ENCODE data around the gene USF2. TPM values are rescaled to one million over a fixed set of nuclear protein-coding genes. Genes with fewer than 3 reads are reported as not detected.

Gene USF2
- total RNA-seq, 1 donor from 2014 or later: 70.0 TPM

DNA sequence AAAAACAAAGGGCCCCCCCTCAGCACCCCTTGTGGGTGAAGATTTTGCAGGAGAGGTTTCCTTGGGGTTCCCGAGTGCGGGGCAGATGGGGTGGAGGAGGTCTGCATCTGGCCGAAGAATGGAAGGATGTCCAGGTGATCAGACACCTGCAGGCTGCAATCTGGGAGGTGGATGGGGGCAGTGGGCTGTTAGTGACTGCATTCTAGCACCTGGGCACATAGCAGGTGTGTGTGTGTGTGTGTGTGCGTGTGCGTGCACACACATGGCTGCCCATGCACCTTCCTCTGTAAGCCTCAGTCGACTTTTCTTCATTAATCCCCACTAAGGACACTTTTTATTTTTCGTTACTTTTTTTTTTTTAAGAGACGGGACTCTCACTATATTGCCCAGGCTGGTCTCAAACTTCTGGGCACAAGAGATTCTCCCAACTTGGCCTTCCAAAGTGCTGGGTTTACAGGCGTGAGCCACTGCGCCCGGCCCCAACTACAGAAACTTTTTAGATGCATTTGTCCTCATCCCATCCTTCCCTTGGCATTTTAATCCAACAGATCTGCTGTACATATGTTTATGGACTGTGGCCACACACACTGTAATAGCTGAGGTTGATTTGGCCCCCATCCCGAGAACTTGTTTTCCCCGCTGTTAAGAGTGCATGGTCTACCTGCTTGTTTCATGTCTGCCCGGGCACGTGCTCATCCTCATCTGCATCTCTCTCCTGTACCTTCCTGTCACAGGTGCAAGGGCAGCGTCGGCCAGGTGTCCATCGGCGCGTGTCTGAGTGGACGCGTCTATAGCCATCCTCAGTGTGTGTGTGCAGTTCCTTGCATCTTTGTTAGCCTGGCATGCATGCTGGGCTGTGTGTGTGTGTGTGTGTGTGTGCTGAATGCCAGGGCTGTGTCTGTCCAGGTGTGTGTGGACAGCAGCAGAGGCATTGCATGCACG is 23.9 kb downstream of the USF2 start:
- Histone ChIP-seq H3K4me2 (ENCODE audit: low read length) (no peak overlapping the region), H3K79me2 (ENCODE audit: insufficient read depth, low read length) (no peaks in the 10 kb centered on the region), H3K4me3 (ENCODE audit: insufficient read depth, low read depth, low read length) (no peak overlapping the region), H3K9ac (ENCODE audit: low read length) (no peak overlapping the region), H3K27me3 (ENCODE audit: insufficient read depth, low read length) (peaks cover 3% of the 10 kb centered on the region), H2AFZ (ENCODE audit: low read depth, low read length) (no peak overlapping the region), H3K27ac (ENCODE audit: low read depth, low read length) (no peak overlapping the region), H3K4me1 (ENCODE audit: insufficient read depth, low read length) (no peaks in the 10 kb centered on the region), H4K20me1 (ENCODE audit: insufficient read depth, low read length) (no peaks in the 10 kb centered on the region), H3K9me3 (ENCODE audit: insufficient read depth, low read depth, low read length) (peaks cover 5% of the 10 kb centered on the region), H3K36me3 (ENCODE audit: insufficient read depth, low read length) (no peaks in the 10 kb centered on the region)
- Mint-ChIP-seq H3K9me3 (ENCODE audit: unreplicated experiment) (no peaks in the 10 kb centered on the region), H3K4me3 (ENCODE audit: unreplicated experiment) (no peak overlapping the region), H3K36me3 (ENCODE audit: low read depth, unreplicated experiment) (no peaks in the 10 kb centered on the region), H3K4me1 (ENCODE audit: low read depth, unreplicated experiment) (no peaks in the 10 kb centered on the region), H3K27ac (ENCODE audit: unreplicated experiment) (no peak overlapping the region), H3K27me3 (ENCODE audit: low read depth, unreplicated experiment) (peaks cover 24% of the 10 kb centered on the region)
- FAIRE-seq (no peak), DNase-seq (ENCODE audit: low read depth) (no peak)
- no peak for TF ChIP-seq EZH2 (IDR thresholded peaks at IDR 0.05; ENCODE audit: insufficient read depth, low read length)
- TF ChIP-seq, protein P1, sequence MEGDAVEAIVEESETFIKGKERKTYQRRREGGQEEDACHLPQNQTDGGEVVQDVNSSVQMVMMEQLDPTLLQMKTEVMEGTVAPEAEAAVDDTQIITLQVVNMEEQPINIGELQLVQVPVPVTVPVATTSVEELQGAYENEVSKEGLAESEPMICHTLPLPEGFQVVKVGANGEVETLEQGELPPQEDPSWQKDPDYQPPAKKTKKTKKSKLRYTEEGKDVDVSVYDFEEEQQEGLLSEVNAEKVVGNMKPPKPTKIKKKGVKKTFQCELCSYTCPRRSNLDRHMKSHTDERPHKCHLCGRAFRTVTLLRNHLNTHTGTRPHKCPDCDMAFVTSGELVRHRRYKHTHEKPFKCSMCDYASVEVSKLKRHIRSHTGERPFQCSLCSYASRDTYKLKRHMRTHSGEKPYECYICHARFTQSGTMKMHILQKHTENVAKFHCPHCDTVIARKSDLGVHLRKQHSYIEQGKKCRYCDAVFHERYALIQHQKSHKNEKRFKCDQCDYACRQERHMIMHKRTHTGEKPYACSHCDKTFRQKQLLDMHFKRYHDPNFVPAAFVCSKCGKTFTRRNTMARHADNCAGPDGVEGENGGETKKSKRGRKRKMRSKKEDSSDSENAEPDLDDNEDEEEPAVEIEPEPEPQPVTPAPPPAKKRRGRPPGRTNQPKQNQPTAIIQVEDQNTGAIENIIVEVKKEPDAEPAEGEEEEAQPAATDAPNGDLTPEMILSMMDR (IDR thresholded peaks at IDR 0.05; ENCODE audit: insufficient read depth, low read depth, low read length): no peak

DNA sequence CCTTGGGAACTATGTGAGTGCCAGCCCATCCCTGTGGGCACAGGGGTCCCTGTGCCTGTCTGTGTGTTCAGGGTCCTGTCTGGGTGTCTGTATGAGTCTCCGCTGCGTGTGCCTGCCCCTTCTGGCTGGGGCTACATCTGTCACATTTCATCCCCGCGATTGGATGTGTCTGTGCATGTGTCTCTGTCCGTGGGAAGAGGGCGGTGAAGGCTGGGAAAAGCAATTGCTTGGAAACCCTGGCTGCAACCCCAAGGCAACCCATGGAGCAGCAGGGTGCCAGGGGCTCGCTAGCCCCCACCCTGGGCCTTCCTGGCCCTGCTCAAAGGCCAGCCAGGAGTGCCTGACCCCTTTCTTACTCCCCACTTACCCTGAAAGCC is 24.6 kb downstream of the USF2 start:
- H3K79me2 ChIP-seq (ENCODE audit: insufficient read depth, low read length): no peaks in the 10 kb centered on the region
- no peak overlapping the region for H3K4me2 ChIP-seq (ENCODE audit: low read length)
- no peaks in the 10 kb centered on the region for H3K4me1 ChIP-seq (ENCODE audit: insufficient read depth, low read length)
- FAIRE-seq (no peak), DNase-seq (ENCODE audit: low read depth) (no peak)
- Mint-ChIP-seq H3K36me3 (ENCODE audit: low read depth, unreplicated experiment) (no peaks in the 10 kb centered on the region), H3K27me3 (ENCODE audit: low read depth, unreplicated experiment) (peaks cover 22% of the 10 kb centered on the region), H3K9me3 (ENCODE audit: unreplicated experiment) (no peaks in the 10 kb centered on the region), H3K27ac (ENCODE audit: unreplicated experiment) (no peak overlapping the region), H3K4me3 (ENCODE audit: unreplicated experiment) (no peak overlapping the region), H3K4me1 (ENCODE audit: low read depth, unreplicated experiment) (no peaks in the 10 kb centered on the region)
- H3K9me3 ChIP-seq (ENCODE audit: insufficient read depth, low read depth, low read length): peaks cover 9% of the 10 kb centered on the region
- no peak overlapping the region for H3K9ac ChIP-seq (ENCODE audit: low read length)
- no peak overlapping the region for H3K4me3 ChIP-seq (ENCODE audit: insufficient read depth, low read depth, low read length)
- no peaks in the 10 kb centered on the region for H4K20me1 ChIP-seq (ENCODE audit: insufficient read depth, low read length)
- H3K27ac ChIP-seq (ENCODE audit: low read depth, low read length): no peak overlapping the region
- H2AFZ ChIP-seq (ENCODE audit: low read depth, low read length): no peak overlapping the region
- peaks cover 3% of the 10 kb centered on the region for H3K27me3 ChIP-seq (ENCODE audit: insufficient read depth, low read length)
- H3K36me3 ChIP-seq (ENCODE audit: insufficient read depth, low read length): no peaks in the 10 kb centered on the region
- TF ChIP-seq EZH2 (IDR thresholded peaks at IDR 0.05; ENCODE audit: insufficient read depth, low read length): no peak
- TF ChIP-seq, protein P1 (IDR thresholded peaks at IDR 0.05; ENCODE audit: insufficient read depth, low read depth, low read length): no peak

DNA sequence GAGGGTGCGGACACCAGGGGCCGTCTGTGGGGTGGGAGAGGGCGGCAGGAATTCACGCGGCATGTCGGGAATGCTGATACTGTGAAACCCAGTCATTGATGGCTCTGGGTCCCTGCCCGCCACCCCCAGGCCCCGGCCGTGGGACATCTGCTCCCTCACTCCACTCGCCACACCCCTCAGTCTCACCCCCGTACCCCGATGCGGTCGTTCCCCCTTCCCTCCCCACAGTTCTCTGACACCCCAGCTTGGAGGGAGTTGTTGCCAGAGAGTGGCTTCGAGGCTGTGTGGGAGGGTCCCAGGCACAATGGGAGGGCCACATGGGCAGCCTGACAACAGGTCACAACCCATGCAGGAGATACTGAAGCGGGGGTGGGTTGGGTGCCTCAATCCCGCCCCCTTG is 25.0 kb downstream of the USF2 start:
- Mint-ChIP-seq H3K4me3 (ENCODE audit: unreplicated experiment) (no peak overlapping the region), H3K4me1 (ENCODE audit: low read depth, unreplicated experiment) (no peaks in the 10 kb centered on the region), H3K9me3 (ENCODE audit: unreplicated experiment) (no peaks in the 10 kb centered on the region), H3K36me3 (ENCODE audit: low read depth, unreplicated experiment) (no peaks in the 10 kb centered on the region), H3K27me3 (ENCODE audit: low read depth, unreplicated experiment) (peaks cover 20% of the 10 kb centered on the region), H3K27ac (ENCODE audit: unreplicated experiment) (no peak overlapping the region)
- Histone ChIP-seq H3K79me2 (ENCODE audit: insufficient read depth, low read length) (no peaks in the 10 kb centered on the region), H3K4me1 (ENCODE audit: insufficient read depth, low read length) (no peaks in the 10 kb centered on the region), H4K20me1 (ENCODE audit: insufficient read depth, low read length) (no peaks in the 10 kb centered on the region), H3K9ac (ENCODE audit: low read length) (no peak overlapping the region), H3K27me3 (ENCODE audit: insufficient read depth, low read length) (peaks cover 3% of the 10 kb centered on the region), H3K4me3 (ENCODE audit: insufficient read depth, low read depth, low read length) (no peak overlapping the region), H3K36me3 (ENCODE audit: insufficient read depth, low read length) (no peaks in the 10 kb centered on the region), H2AFZ (ENCODE audit: low read depth, low read length) (no peak overlapping the region), H3K9me3 (ENCODE audit: insufficient read depth, low read depth, low read length) (peaks cover 9% of the 10 kb centered on the region), H3K4me2 (ENCODE audit: low read length) (no peak overlapping the region), H3K27ac (ENCODE audit: low read depth, low read length) (no peak overlapping the region)
- no peak for DNase-seq (ENCODE audit: low read depth)
- TF ChIP-seq, protein P1 (IDR thresholded peaks at IDR 0.05; ENCODE audit: insufficient read depth, low read depth, low read length): no peak
- TF ChIP-seq EZH2 (IDR thresholded peaks at IDR 0.05; ENCODE audit: insufficient read depth, low read length): no peak
- no peak for FAIRE-seq
